Measurements from ENCODE around the gene PEF1.
A peak's percentile ranks its signal among the peaks of the same experiment; 100 is the strongest.

The PEF1 gene, protein sequence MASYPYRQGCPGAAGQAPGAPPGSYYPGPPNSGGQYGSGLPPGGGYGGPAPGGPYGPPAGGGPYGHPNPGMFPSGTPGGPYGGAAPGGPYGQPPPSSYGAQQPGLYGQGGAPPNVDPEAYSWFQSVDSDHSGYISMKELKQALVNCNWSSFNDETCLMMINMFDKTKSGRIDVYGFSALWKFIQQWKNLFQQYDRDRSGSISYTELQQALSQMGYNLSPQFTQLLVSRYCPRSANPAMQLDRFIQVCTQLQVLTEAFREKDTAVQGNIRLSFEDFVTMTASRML

DNA sequence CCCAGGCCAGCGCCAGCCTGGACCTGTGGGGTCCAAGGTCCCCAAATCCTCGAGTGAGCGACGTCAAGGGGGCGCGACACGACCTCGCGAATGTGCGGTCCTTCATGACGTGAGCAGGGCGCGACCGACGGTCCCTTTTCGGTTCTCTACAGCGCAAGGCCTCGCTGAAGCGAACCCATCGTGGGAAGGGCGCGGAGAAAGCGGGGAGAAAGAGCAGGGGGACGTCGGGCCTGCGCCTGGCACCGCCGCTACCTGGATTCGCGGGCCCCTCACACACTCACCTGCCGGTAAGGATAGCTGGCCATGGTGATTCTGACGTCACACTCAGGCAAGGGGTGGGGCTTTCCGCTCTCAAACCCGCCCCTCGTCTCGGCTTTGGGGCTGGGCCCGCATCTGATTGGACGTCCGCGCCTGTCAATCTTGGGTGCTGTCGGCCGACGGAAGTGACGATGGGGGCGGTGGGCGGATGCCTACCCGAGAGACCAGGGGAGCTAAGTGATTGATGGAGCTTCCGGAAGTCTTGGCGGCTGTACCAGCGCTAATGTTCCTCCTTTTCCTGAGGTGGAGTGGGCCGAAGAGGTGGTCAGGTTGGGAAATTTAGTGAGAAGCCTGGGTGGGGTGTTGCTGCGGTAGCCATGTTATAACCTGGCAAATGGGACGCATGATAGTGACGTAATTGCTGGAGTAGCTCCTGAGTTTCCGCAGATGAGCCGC lies at the start of gene PEF1:
TSS of gene PEF1 (minus strand) at position 317 of the 714 bp plus-strand sequence. CDS start at position 305, 12 bp downstream.
- H3K4me1 ChIP-seq (ENCODE audit: control insufficient read depth, insufficient read depth, low read length) = peaks cover 33% of the 10 kb centered on the region
- no peaks in the 10 kb centered on the region for H3K27me3 ChIP-seq (replicated peaks; ENCODE audit: control insufficient read depth, insufficient read depth, low read length)
- peak; percentile 100 for DNase-seq (ENCODE audit: low read depth)
- no peaks in the 10 kb centered on the region for H3K9me3 ChIP-seq (ENCODE audit: control insufficient read depth, low read length)
- H3K9ac ChIP-seq (ENCODE audit: low read length) = peak within 1 kb of the TSS; percentile 94
- peak within 1 kb of the TSS; percentile 96 for H3K4me3 ChIP-seq (ENCODE audit: low read length)
- no peaks in the 10 kb centered on the region for H3K36me3 ChIP-seq (ENCODE audit: control insufficient read depth, insufficient read depth, low read length, severe bottlenecking)

GRCh38 chr1:31693231-31693630 lies 48.6 kb upstream of the PEF1 start:
- no peak for DNase-seq (ENCODE audit: low read depth)
- Histone ChIP-seq H3K4me1 (ENCODE audit: control insufficient read depth, insufficient read depth, low read length) (peaks cover 5% of the 10 kb centered on the region), H3K9ac (ENCODE audit: low read length) (no peak overlapping the region), H3K4me3 (ENCODE audit: low read length) (no peak overlapping the region), H3K36me3 (ENCODE audit: control insufficient read depth, insufficient read depth, low read length, severe bottlenecking) (peaks cover 94% of the 10 kb centered on the region), H3K27me3 (replicated peaks; ENCODE audit: control insufficient read depth, insufficient read depth, low read length) (no peaks in the 10 kb centered on the region), H3K9me3 (ENCODE audit: control insufficient read depth, low read length) (no peaks in the 10 kb centered on the region)

DNA sequence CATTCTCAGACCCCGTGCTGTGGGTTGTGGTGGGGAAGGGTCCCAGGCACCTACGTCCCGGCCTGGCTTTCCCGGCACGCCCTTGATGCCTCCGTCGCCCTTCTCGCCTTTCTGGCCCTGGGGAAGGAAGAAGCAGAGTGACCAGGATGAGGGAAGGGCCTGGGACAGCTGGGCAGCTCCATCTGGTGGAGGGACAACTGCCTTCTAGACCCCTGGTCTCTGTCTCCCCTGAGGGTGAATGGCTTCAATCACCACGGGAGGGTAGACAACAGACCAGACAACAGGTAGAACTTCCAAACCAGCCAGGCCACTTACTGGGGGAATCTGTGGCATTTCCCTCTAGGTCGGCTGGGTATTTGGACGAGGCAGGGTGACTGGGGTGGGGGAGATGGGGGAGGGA lies 47.3 kb upstream of the PEF1 start:
- no peak for DNase-seq (ENCODE audit: low read depth)
- peaks cover 5% of the 10 kb centered on the region for H3K4me1 ChIP-seq (ENCODE audit: control insufficient read depth, insufficient read depth, low read length)
- no peak overlapping the region for H3K9ac ChIP-seq (ENCODE audit: low read length)
- H3K9me3 ChIP-seq (ENCODE audit: control insufficient read depth, low read length) = no peaks in the 10 kb centered on the region
- H3K27me3 ChIP-seq (replicated peaks; ENCODE audit: control insufficient read depth, insufficient read depth, low read length) = no peaks in the 10 kb centered on the region
- no peak overlapping the region for H3K4me3 ChIP-seq (ENCODE audit: low read length)
- peaks cover 92% of the 10 kb centered on the region for H3K36me3 ChIP-seq (ENCODE audit: control insufficient read depth, insufficient read depth, low read length, severe bottlenecking)

GRCh38 chr1:31691446-31691845 lies 46.8 kb upstream of the PEF1 start:
- H3K9me3 ChIP-seq (ENCODE audit: control insufficient read depth, low read length) = no peaks in the 10 kb centered on the region
- H3K36me3 ChIP-seq (ENCODE audit: control insufficient read depth, insufficient read depth, low read length, severe bottlenecking) = peaks cover 92% of the 10 kb centered on the region
- H3K27me3 ChIP-seq (replicated peaks; ENCODE audit: control insufficient read depth, insufficient read depth, low read length) = no peaks in the 10 kb centered on the region
- peaks cover 5% of the 10 kb centered on the region for H3K4me1 ChIP-seq (ENCODE audit: control insufficient read depth, insufficient read depth, low read length)
- no peak for DNase-seq (ENCODE audit: low read depth)
- no peak overlapping the region for H3K4me3 ChIP-seq (ENCODE audit: low read length)
- H3K9ac ChIP-seq (ENCODE audit: low read length) = no peak overlapping the region

DNA sequence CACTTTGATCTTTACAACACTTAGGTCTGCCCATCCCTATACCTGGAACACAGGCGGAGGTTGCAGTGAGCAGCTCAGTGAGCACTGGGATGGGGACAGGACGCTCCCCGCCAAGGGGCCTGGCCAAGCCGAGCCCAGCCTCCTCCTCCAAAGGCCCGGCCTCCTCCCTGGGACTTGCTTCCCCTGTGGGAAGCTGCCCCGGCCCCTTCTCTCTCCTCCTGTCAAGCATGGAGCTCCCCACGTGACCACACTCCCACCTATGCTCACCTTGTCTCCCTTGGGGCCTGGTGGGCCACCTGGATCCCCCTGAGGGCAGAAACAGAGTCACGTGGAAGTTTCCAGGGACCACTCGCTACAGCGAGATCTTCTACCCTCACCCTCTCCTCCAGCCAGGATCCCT lies 46.2 kb upstream of the PEF1 start:
- Histone ChIP-seq H3K4me1 (ENCODE audit: control insufficient read depth, insufficient read depth, low read length) (peaks cover 5% of the 10 kb centered on the region), H3K9ac (ENCODE audit: low read length) (no peak overlapping the region), H3K9me3 (ENCODE audit: control insufficient read depth, low read length) (no peaks in the 10 kb centered on the region), H3K36me3 (ENCODE audit: control insufficient read depth, insufficient read depth, low read length, severe bottlenecking) (peaks cover 94% of the 10 kb centered on the region), H3K27me3 (replicated peaks; ENCODE audit: control insufficient read depth, insufficient read depth, low read length) (no peaks in the 10 kb centered on the region), H3K4me3 (ENCODE audit: low read length) (no peak overlapping the region)
- no peak for DNase-seq (ENCODE audit: low read depth)

GRCh38 chr1:31689854-31690253 lies 45.2 kb upstream of the PEF1 start:
- Histone ChIP-seq H3K4me3 (ENCODE audit: low read length) (no peak overlapping the region), H3K9ac (ENCODE audit: low read length) (peak overlapping the region; percentile 9), H3K27me3 (replicated peaks; ENCODE audit: control insufficient read depth, insufficient read depth, low read length) (no peaks in the 10 kb centered on the region), H3K4me1 (ENCODE audit: control insufficient read depth, insufficient read depth, low read length) (peaks cover 5% of the 10 kb centered on the region), H3K9me3 (ENCODE audit: control insufficient read depth, low read length) (no peaks in the 10 kb centered on the region), H3K36me3 (ENCODE audit: control insufficient read depth, insufficient read depth, low read length, severe bottlenecking) (peaks cover 96% of the 10 kb centered on the region)
- DNase-seq (ENCODE audit: low read depth) = peak; percentile 87

- no peaks in the 10 kb centered on the region for H3K27me3 ChIP-seq (replicated peaks; ENCODE audit: control insufficient read depth, insufficient read depth, low read length)
- H3K9me3 ChIP-seq (ENCODE audit: control insufficient read depth, low read length) = no peaks in the 10 kb centered on the region
- peaks cover 96% of the 10 kb centered on the region for H3K36me3 ChIP-seq (ENCODE audit: control insufficient read depth, insufficient read depth, low read length, severe bottlenecking)
- no peak overlapping the region for H3K4me3 ChIP-seq (ENCODE audit: low read length)
- no peak overlapping the region for H3K9ac ChIP-seq (ENCODE audit: low read length)
- no peak for DNase-seq (ENCODE audit: low read depth)
- peaks cover 5% of the 10 kb centered on the region for H3K4me1 ChIP-seq (ENCODE audit: control insufficient read depth, insufficient read depth, low read length)
Observed at GRCh38 chr1:31689379-31689778, 44.7 kb upstream of the PEF1 start.

GRCh38 chr1:31688233-31688918 lies 43.7 kb upstream of the PEF1 start:
- Histone ChIP-seq H3K27me3 (replicated peaks; ENCODE audit: control insufficient read depth, insufficient read depth, low read length) (no peaks in the 10 kb centered on the region), H3K9me3 (ENCODE audit: control insufficient read depth, low read length) (no peaks in the 10 kb centered on the region), H3K4me3 (ENCODE audit: low read length) (no peak overlapping the region), H3K36me3 (ENCODE audit: control insufficient read depth, insufficient read depth, low read length, severe bottlenecking) (peaks cover 96% of the 10 kb centered on the region), H3K4me1 (ENCODE audit: control insufficient read depth, insufficient read depth, low read length) (peaks cover 5% of the 10 kb centered on the region), H3K9ac (ENCODE audit: low read length) (no peak overlapping the region)
- no peak for DNase-seq (ENCODE audit: low read depth)

DNA sequence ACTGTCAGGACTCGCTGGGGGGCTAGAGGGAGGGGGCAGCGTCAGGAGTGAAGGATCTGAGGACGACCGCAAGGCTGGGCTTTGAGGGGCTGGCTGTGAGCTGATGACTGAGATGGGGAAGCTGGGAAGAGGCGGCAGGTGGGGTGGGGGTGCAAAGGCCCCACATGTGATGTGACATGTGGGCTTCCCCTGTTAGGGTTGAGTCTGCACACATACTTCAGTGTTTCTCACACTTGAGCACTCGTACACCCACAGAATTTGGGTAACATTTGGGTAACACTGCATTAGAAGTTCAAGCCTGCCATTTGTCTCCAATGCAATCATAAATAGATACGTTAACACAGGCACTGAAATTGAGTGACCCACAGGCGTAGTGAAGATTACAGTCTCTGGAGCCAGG lies 42.9 kb upstream of the PEF1 start:
- Histone ChIP-seq H3K4me3 (ENCODE audit: low read length) (no peak overlapping the region), H3K9me3 (ENCODE audit: control insufficient read depth, low read length) (no peaks in the 10 kb centered on the region), H3K9ac (ENCODE audit: low read length) (no peak overlapping the region), H3K4me1 (ENCODE audit: control insufficient read depth, insufficient read depth, low read length) (peaks cover 5% of the 10 kb centered on the region), H3K36me3 (ENCODE audit: control insufficient read depth, insufficient read depth, low read length, severe bottlenecking) (peaks cover 96% of the 10 kb centered on the region), H3K27me3 (replicated peaks; ENCODE audit: control insufficient read depth, insufficient read depth, low read length) (no peaks in the 10 kb centered on the region)
- no peak for DNase-seq (ENCODE audit: low read depth)

DNA sequence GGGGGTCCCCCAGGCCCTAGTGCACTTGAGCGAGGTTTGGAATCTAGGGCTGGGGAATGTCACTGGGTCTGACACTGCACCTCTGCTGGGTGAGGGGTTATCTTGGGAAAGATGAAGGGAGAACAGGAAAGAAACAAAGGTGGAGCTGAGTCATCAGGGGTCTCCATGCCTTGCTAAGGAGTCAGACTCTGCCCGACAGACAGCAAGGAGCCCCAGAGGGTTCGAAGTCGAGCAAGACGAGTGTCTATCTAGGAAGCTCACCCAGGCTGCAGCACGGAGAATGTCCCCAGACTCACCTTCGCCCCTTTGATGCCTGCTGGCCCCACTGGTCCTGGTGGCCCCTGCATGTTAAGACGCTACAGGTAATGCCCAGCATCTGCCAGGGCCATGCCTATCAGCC lies 41.1 kb upstream of the PEF1 start:
- peaks cover 5% of the 10 kb centered on the region for H3K4me1 ChIP-seq (ENCODE audit: control insufficient read depth, insufficient read depth, low read length)
- no peak overlapping the region for H3K9ac ChIP-seq (ENCODE audit: low read length)
- no peaks in the 10 kb centered on the region for H3K9me3 ChIP-seq (ENCODE audit: control insufficient read depth, low read length)
- H3K36me3 ChIP-seq (ENCODE audit: control insufficient read depth, insufficient read depth, low read length, severe bottlenecking) = peaks cover 98% of the 10 kb centered on the region
- H3K4me3 ChIP-seq (ENCODE audit: low read length) = no peak overlapping the region
- DNase-seq (ENCODE audit: low read depth) = no peak
- H3K27me3 ChIP-seq (replicated peaks; ENCODE audit: control insufficient read depth, insufficient read depth, low read length) = no peaks in the 10 kb centered on the region

DNA sequence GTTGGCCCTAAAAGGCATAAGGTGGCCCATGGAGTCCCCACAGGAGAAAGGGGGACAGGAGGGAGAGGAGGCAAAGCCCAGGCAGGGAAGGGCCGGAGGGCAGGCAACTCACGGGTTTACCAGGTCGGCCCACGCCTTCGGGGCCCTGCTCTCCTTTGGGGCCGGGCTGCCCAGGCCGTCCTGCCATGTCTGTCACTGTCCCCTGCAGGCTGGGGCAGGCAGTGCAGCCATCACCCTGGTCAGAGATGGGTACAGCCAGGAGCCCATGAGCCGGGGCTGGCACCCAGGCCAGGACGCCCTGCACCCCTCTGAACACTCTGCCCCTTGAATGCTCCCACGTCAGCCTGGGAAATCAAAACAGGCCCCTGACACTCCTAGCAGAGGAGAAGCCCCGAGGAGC lies 39.3 kb upstream of the PEF1 start:
- no peaks in the 10 kb centered on the region for H3K27me3 ChIP-seq (replicated peaks; ENCODE audit: control insufficient read depth, insufficient read depth, low read length)
- peaks cover 98% of the 10 kb centered on the region for H3K36me3 ChIP-seq (ENCODE audit: control insufficient read depth, insufficient read depth, low read length, severe bottlenecking)
- DNase-seq (ENCODE audit: low read depth) = no peak
- H3K9ac ChIP-seq (ENCODE audit: low read length) = no peak overlapping the region
- H3K4me3 ChIP-seq (ENCODE audit: low read length) = no peak overlapping the region
- no peaks in the 10 kb centered on the region for H3K9me3 ChIP-seq (ENCODE audit: control insufficient read depth, low read length)
- H3K4me1 ChIP-seq (ENCODE audit: control insufficient read depth, insufficient read depth, low read length) = no peaks in the 10 kb centered on the region
